HG02759 (cell line): Measurements from ENCODE around the gene CMKLR1.

Experiments used
- ATAC-seq: cut with Tn5 transposase; IDR thresholded peaks from one replicate; pipeline ENCODE4 v1.9.1; 2021; ENCODE audit warnings: mild to moderate bottlenecking, moderate library complexity; ENCODE audit not compliant: unreplicated experiment

Gene CMKLR1

DNA sequence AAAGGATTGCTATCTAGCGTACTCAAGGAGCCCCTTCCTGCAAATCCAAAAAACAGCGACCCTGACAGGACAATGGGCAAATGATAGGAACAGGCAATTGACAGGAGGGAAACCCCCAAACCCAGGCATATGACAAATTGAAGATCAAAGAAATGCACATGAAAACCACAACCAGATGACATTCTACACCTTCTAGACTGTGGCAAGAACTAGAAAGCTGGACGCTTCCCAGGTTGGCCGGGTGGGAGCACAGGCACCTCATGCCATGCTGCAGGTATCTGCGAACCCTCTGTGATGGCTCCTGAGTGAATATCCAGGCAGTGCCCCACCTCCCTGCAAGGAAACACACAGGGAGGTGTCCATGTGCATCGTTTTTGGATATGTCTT lies 37.1 kb downstream of the CMKLR1 start:
- no peak for ATAC-seq

DNA sequence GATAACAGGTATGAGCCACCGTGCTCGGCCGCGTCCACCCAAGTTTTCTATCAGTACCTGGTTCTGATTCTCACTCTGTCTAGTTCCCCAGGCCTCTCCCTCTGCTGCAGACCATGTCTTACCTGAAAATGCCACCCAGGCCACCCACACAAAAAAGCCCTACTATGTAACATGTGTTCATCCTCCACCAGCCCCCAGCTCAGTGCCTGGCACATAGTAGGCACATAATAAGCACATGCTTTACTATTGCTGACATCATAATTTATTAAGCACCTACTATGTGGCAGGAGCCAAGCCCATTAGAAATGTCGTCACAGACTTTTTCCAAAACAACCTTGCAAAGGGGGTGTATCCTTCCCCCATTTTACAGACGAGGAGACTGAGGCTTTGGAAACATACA lies 37.8 kb downstream of the CMKLR1 start:
- ATAC-seq, result no peak

DNA sequence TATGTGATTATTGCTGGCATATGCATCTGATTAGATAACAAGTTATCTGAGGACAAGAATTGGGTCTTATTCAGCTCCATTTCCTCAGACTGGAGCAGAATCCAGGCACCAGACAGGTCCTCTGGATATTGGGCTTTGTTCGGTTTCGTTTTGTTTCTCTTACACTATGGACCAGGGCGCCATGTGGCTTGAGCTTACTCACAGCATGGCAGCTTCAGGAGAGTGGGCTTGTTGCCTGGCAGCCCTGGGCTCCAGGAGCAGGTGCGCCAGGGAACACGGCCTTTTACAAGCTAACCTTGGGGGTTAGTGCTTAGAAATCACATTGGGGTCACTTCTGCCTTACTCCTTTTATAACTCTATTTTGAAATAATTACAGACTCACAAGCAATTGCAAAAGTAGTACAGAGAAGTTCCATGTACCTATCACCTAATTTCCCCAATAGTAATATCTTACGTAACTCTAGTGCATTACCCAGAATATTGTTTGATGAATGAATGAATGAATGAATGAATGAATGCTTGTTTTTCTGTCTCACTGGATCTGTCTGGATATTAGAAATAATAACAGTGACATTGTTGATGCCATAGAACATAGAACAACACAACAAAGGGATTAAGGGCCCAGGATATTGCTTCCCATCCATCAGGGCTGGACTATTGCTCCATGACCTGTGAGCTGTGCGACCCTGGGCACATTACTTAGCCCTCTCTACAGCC lies 39.0 kb downstream of the CMKLR1 start:
- ATAC-seq, result no peak

DNA sequence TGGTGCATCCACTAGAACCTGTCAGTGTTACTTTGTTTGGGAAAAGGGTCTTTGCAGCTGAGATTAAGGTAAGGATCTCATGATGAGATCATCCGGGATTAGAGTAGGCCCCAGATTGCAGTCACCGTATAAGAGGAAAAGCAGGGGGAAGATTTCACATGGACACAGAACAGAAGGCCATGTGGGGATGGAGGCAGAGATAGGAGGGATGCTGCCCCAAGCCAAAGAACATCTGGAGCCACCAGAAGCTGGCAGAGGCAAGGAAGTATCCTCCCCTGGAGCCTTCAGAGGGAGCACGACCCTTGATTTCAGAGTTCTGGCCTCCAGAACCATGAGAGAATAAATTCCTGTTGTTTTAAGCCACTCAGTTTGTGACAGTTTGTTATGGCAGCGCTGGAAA lies 39.6 kb downstream of the CMKLR1 start:
- no peak for ATAC-seq

DNA sequence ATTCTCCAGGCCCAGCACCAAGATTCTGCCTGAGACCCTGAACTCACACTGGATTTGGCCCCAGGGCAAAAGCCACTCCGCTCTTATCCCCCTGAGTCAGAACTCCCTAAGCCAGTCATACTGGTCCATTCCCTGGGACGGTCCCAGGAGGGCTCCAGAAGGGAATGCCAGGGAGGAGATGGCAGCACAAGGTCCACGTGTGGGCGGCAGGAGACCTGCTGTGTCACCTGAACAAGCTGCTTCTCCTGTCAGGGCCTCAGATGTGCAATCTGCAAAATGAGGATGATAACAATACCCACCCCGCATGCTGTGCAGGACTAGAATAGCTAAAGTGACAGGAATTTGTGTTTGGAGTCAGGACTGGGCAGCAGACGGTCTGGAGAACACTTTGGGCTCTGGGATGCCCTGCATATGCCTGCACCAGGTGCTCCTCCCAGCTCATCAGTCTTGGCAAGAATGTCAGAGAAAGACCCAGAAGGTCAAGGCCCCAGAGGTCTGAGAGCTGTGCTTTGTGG lies 40.3 kb downstream of the CMKLR1 start:
- no peak for ATAC-seq

DNA sequence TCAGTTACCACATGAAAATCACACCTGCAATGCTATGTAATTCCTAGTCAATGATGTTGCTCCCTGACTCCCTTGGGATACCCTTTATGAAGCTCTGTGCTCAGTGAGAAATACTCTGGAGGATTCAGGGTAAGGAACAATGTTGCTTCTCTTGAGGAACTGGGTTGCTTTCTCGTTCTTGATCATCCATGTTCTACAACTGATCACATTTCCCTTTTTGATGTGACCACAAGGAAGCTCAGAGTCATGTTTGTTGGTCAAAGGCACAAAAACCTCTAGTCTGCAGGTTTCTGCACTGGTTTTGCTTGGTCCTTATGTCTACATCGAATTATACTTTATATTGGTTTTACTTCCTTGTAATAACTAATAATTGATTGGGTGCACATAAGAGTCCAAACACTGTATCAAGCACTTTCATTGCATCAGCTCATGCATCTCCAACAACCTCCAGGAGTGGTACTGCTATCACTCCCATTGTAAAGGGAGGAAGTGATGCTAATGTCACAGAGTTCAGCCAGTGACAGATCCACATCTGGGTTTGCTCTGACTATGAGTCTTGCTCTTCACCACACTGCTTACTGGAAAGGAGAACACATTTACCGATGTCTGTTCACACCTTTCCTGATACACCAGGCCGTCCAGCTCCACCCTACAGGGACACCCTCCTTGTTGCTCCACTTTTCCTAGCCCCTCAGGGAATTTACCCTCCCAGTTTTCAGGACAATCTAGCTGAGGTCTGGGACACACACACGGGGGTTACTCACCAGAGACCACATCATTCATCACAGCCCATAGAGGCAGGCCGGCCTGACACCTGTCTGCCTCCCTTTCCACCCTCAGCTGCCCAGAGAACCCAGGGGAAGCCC lies 41.0 kb downstream of the CMKLR1 start:
- ATAC-seq, result no peak

DNA sequence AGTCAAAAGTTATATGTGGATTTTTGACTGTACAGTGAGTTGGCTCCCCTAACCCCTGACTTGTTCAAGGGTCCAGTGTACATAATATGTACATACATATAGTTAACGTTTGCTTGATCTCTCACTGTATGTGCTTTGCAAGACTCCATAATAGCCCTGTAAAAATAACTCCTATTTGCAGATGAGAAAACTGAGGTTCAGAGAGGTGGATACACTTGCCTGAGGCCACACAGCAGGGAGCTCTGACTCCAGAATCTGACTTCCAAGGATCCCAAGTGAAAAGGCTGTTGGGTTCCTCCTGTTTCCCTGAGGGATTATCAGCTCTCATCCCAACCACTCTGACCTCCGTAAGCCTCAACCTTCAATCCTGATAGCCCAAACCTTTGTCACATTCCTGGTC lies 41.7 kb downstream of the CMKLR1 start:
- no peak for ATAC-seq

DNA sequence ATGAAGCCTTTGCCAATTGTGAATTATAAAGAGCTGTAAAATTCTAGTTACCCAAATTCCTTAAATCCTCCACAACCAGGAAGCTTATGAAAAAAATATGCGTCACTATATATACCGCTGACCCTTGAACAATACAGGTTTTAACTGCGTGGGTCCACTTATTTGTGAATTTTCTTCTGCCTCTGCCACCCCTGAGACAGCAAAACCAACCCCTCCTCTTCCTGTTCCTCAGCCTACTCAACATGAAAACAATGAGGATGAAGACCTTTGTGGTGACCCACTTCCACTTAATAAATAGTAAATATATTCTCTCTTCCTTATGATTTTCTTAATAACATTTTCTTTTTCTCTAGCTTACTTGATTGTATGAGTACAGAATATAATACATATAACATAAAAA lies 42.2 kb downstream of the CMKLR1 start:
- no peak for ATAC-seq

DNA sequence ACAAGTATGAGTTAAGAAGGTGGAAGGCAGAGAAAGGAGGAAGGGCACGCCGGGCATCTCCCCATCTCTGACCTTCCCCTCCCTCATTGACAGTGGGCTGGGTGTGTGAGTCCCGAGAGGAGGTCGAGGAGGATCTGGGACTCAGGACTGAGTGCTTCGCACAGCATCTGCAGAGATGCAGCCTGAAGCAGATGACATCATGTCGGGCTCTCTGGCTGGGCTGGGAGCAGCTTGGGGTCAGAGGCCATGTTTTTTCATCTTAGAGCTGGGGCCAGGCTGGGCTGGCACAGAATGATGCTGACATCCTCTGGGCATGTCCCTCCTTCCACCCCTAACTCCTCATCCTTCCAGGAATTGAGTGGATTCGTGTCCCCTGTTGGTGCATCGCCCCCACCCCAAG lies 43.5 kb downstream of the CMKLR1 start:
- no peak for ATAC-seq

DNA sequence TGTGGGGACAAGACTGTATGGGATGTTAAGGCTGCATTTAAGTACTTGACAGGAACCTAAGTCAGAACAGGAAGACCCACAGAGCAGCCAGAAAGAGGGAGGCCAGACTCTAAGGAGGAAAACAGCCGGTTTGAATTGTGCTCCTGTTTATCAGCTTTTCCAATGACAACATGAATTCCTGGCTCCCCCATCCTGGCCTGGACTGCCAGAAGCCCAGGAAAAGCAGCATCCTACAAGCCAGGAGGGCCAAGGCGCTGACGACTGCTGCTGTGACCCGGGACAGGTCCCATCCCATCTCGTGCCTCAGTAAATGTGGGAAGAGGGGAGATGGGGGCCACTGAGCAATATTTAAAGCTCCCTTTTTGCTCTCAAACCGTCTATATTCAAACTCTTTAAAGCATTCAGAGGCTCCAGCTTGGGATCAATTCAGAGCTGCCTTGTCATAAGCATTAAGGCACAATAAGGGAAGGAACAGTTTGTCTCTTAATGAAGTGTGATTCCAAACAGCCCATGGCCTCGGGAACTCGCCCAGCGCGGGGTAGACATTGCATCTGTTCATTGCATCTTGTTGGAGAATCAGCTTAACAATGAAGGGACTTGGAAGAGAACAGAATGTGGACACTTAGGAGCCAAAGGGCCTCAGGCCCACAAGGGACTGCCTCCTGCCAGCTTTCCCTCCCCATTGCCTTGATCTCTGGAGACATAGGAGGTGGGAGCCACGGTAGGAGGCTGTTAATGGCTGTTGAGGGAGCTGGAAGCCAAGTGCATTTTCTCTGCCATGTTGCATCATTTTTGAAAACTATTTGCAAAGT lies 49.6 kb downstream of the CMKLR1 start:
- ATAC-seq, result no peak

DNA sequence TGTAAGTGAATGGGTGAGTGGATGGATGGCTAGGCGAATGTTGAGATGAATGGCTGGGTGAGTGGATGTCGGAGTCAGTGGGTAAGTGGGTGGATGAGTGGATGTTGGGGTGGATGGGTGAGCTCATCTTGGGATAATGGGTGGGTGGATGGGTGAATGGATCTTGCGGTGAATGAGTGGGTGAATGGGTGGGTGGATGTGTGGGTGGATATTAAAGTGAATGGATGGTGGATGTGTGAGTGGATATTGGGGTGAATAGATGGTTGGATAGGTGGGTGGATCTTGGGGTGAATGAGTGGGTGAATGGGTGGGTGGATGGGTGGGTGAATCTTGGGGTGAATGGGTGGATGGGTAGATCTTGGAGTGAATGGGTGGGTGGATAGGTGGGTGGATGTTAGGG lies 51.9 kb downstream of the CMKLR1 start:
- no peak for ATAC-seq

DNA sequence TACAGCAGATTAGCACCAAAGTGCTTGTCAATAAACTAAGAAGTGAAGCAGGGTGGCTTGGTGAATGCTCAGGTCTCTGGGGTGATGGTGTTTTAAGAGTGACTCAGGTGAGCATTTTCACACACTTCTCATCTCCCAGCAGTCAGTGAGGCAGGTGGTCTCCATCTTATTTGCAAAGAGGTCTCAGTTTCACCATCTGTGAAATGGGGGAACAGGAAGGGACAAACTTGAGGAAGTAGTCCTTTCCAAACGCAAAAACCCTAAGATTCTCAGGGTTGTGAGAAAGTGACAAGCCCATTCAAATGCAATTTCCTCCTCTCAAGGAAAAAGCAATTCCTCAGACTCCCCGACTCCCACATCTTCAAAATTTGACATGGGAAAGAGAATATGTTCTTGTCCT lies 54.1 kb downstream of the CMKLR1 start:
- ATAC-seq, result no peak

DNA sequence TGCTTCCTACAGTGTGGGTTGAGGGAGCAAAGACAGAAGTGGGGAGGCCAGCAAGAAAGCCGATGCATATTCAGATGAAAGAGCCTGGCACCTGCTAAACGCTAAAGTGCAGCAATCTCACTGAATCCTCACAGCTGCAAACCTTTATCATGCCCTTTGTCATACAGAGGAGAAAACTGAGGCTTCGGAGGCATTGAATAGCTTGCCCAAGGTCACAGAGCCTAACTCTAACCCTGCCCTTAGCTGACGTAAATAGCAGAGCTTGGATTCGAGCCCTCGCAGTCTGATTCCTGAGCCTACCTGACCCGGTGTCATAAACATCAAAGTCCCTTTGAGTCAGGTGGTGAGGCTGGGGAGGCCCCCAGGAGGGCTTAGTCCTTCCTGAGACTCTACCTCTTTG lies 54.9 kb downstream of the CMKLR1 start:
- no peak for ATAC-seq

DNA sequence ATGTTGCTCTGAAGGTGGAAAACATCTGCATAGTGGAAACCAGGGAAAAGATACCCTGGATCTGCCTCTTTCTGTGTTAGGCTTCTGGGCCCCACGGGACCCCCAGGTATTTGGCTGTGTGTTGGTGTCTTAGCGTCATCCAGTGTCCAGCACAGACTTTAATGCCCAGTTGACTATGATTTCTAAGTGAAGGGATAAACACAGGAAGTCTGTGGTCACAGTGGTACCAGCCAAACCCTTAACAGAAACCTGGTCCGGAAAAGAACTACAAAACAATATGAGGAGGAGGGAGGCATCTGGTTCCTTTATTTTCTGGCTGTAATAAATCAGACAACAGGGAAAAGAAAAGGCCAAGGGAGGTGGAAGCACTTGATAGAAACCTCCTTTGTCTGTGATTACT lies 56.4 kb downstream of the CMKLR1 start:
- ATAC-seq, result no peak

DNA sequence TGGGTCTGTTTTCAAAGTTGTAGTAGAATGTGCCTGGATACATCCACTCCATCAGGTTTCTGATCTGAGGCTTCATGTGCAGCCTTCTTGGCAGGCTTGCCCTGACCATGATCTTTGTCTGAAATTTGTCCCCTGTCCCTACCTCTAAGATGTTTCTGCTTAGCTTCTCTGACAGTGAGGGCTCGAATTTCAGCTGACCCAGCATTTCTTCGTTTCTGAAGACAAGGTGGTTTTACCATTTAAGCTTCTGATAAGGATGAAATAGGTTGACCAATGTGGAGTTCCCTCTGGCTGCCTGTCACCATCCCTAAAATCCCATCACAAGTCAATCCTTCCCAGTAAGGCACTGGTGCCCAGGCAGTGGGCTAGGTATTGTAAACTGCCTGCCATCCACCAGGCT lies 57.0 kb downstream of the CMKLR1 start:
- ATAC-seq, result no peak

DNA sequence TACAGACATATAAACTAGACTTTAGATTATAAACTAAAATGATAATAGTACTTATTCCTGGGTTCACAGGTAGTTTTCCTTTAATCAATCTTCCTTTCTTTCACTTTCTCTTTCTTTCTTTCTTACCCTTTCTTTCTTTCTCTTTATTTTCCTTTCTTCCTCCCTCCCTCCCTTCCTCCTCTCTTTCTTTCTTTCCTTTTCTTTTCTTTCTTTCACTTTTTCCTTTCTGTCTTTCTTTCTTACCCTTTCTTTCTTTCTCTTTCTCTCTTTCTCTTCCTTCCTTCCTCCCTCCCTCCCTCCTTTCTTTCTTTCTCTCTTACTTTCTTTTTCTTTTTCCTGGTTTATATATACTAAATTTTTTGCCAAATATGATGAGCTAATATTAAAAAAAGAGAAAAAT lies 61.5 kb downstream of the CMKLR1 start:
- no peak for ATAC-seq

DNA sequence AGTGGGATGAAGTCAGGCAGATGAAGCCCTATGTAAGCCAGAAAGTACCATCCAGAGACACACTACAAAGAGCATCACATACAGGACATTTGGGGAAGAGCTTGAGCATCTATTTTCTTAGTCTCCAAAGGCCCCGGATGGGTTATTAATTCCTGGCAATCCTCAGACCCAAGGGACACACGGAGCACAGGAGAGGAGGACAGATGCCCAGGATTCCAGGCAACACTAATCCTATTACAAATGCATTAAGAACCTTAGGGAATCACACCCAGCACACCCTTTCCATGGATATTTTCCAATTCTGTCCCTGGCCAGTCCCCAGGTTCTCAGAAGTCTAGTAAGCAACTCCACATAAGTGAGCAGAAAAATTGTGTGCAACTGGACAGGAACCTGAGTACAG lies 65.9 kb downstream of the CMKLR1 start:
- no peak for ATAC-seq

DNA sequence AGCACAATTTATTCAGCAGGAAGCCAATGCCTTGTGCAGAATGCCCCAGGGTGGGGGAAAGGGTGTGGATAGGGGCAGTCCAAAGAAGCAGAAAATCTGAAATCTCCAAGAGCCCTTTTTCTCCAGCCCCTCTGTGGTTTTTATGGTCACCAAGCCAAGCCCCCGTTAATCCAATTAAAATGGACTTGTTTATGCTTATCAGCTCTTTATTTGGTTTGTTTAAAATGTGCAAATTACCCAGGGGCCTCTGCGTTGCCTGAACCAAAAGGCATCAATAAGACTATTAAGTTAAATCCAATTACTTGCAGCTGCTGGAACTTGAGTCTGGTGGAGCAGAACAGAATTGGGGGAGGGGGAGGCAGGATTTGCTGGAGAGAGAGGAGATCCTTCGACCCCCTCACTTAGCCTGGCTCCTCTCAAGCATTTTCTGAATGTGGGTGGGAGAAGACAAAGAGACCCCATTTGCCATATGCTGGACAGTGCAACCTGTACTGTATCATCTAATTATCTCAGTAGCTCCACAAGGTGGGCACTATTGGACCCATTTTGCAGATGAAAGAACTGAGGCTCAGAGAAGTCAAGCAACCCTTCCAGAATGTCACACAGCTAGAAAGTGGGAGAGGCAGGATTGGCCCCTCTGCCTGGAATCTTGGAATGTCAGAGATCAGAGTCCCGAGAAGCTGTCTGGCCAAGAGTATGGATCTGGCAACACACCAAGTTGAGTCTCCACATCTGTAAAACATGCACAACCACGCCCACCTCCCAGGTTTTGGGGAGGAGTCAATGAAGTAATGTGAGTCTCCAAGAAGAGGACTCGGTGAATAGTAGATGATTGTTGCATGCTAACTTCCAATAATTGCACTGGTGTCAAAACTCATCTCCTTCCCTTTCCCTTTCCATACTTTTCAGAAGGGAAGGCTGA lies 66.9 kb downstream of the CMKLR1 start:
- ATAC-seq, result no peak

DNA sequence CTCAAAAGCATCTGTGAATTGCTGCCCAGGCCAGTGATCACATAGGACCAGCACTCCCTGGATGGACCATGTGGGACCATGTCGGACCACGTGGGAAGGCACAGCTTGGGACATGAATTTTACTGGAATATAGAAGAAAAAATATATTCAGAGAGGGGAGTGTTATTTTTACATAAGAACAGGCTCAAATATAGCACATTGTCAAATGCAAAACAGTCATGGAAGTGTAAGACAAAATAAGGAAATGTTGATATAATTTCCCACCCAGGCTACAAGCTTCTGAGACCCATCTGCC lies 68.3 kb downstream of the CMKLR1 start:
- ATAC-seq, result no peak

DNA sequence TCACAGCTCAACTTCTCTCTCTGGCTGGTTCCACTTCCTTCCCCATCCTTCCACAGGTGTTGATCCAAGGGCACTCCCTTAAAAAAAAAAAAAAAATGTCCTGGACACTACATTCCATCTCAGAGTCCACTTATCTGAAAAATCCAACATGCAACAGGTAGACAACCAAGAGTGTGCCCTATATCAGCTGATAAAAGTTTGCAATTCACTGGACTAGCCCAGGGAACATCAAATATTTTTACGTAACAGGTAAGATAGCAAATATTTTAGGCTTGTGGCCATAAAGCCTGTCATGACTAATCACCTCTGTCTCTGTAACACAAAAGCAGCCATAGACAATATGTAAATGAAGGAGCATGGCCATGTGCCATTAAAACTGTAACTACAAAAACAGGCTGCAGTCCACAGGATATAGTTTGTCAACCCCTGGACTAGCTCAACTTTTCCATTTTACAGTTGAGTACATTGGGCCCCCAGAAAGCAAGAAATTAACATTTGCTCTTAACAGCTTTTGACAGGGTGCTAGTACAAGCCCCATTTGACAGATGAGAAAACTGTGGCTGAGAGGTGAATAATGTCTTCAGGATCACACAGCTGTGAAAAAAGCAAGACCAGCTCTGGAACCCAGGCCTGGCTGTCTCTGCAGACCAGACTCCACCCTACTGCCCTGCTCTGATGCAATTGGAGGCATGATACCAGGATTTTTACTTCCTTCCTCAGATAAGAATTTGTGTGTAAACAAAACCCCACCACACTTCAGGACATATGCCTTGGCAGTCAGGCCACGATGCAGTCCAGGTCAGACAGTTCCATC lies 68.9 kb downstream of the CMKLR1 start:
- no peak for ATAC-seq
